ENCODE measurements around the gene AQP12B.

AQP12B gene

GRCh38 chr2:240630771-240631547, 51.7 kb downstream of the AQP12B start:
- no peak for DNase-seq

GRCh38 chr2:240629968-240630770, 52.5 kb downstream of the AQP12B start:
- DNase-seq, result no peak

- no peak for DNase-seq
Measured at GRCh38 chr2:240629619-240629967, 53.1 kb downstream of the AQP12B start.

GRCh38 chr2:240628808-240629618, 53.7 kb downstream of the AQP12B start:
- DNase-seq, result no peak

- no peak for DNase-seq
Measured at GRCh38 chr2:240628507-240628807, 54.2 kb downstream of the AQP12B start.

GRCh38 chr2:240627736-240628506, 54.8 kb downstream of the AQP12B start:
- no peak for DNase-seq

GRCh38 chr2:240626531-240627300, 56.0 kb downstream of the AQP12B start:
- no peak for DNase-seq
